Thoracic aorta (tissue), 2 donors: Measurements from ENCODE around the gene OPTN. TPM values are rescaled to one million over a fixed set of nuclear protein-coding genes. Genes with fewer than 3 reads are reported as not detected.

Experiments
- ATAC-seq: fragments of 150-250 bp; one replicate; pipeline ENCODE4 v1.8.0; 2017; ENCODE audit warnings: low read depth; ENCODE audit not compliant: insufficient number of reproducible peaks, low FRiP score
- DNase-seq: peaks from one replicate; pipeline ENCODE4 v3.0.0-alpha.2; 2020; ENCODE audit warnings: low spot score
- H3K27ac ChIP-seq, 2 donors: fragments of 200-600 bp; sonication (generic); 1 replicate in 1 of 2; 2 replicates in 1 of 2; pipeline ENCODE4 v1.5.1; 2016; ENCODE audit warnings: mild to moderate bottlenecking in 2 of 2, moderate library complexity in 2 of 2
- H3K27me3 ChIP-seq: fragments of 200-600 bp; sonication (generic); replicated peaks from 2 replicates; pipeline ENCODE4 v1.6.0; 2016; ENCODE audit warnings: mild to moderate bottlenecking; ENCODE audit not compliant: insufficient read depth
- H3K36me3 ChIP-seq: fragments of 200-600 bp; sonication (generic); one replicate; pipeline ENCODE4 v1.5.1; 2016
- H3K4me1 ChIP-seq, 2 donors: fragments of 200-600 bp; sonication (generic); 1 replicate in 1 of 2; 2 replicates in 1 of 2; pipeline versions ENCODE4 v1.5.1 to v1.6.0; 2016; ENCODE audit warnings: low read depth in 2 of 2, mild to moderate bottlenecking in 1 of 2; ENCODE audit not compliant: control insufficient read depth in 1 of 2
- H3K4me3 ChIP-seq: fragments of 200-600 bp; sonication (generic); 2 replicates; pipeline ENCODE4 v1.5.1; 2016; ENCODE audit warnings: mild to moderate bottlenecking
- H3K9me3 ChIP-seq: fragments of 200-600 bp; sonication (generic); 2 replicates; pipeline ENCODE4 v1.5.1; 2016
- CTCF ChIP-seq: fragments of 200-600 bp; sonication (generic); IDR thresholded peaks from one replicate; pipeline ENCODE4 v1.5.1; 2019; ENCODE audit warnings: antibody characterized with exemption
- total RNA-seq, 2 donors: library from RNA; depleted of rRNA; stranded (reverse); fragments of >200 nt; gene quantifications; one replicate each; pipeline versions ENCODE4 v1.1.0 to v1.2.3, GENCODE V29; 2016

OPTN gene
- total RNA-seq, 2 donors from 2014 or later, result 55.8 to 70.3 TPM

GRCh38 chr10:13183625-13184024, 83.7 kb downstream of the OPTN start:
- H3K4me3 ChIP-seq, result no peak overlapping the region

GRCh38 chr10:13184276-13184675, 84.3 kb downstream of the OPTN start:
- Histone ChIP-seq H3K36me3 (no peaks in the 10 kb centered on the region), H3K4me3 (no peak overlapping the region), H3K27ac (no peak overlapping the region), H3K27me3 (no peaks in the 10 kb centered on the region), H3K4me1 (peaks cover 0 to 8% of the 10 kb centered on the region in 2 donors), H3K9me3 (no peaks in the 10 kb centered on the region)
- TF ChIP-seq CTCF, result no peak
- DNase-seq (no peak), ATAC-seq (no peak)

More at GRCh38 chr10:13183625-13184024, 83.7 kb downstream of the OPTN start:
- Histone ChIP-seq H3K36me3 (no peaks in the 10 kb centered on the region), H3K27me3 (no peaks in the 10 kb centered on the region), H3K27ac (no peak overlapping the region), H3K4me1 (peaks cover 0 to 8% of the 10 kb centered on the region in 2 donors), H3K9me3 (no peaks in the 10 kb centered on the region)
- no peak for DNase-seq
- TF ChIP-seq CTCF, result no peak
- no peak for ATAC-seq

GRCh38 chr10:13184730-13185514, 85.0 kb downstream of the OPTN start:
- H3K4me3 ChIP-seq, result no peak overlapping the region
- H3K9me3 ChIP-seq, result no peaks in the 10 kb centered on the region
- no peak for TF ChIP-seq CTCF
- ATAC-seq (no peak), DNase-seq (no peak)
- H3K27ac ChIP-seq, result no peak overlapping the region
- no peaks in the 10 kb centered on the region for H3K36me3 ChIP-seq
- no peaks in the 10 kb centered on the region for H3K27me3 ChIP-seq
- peaks cover 0 to 13% of the 10 kb centered on the region in 2 donors for H3K4me1 ChIP-seq

- no peaks in the 10 kb centered on the region for H3K27me3 ChIP-seq
- no peak for TF ChIP-seq CTCF
- no peaks in the 10 kb centered on the region for H3K36me3 ChIP-seq
- H3K27ac ChIP-seq, result no peak overlapping the region
- H3K4me1 ChIP-seq, result peaks cover 0 to 18% of the 10 kb centered on the region in 2 donors
- ATAC-seq, result no peak
- DNase-seq, result no peak
- no peak overlapping the region for H3K4me3 ChIP-seq
- H3K9me3 ChIP-seq, result no peaks in the 10 kb centered on the region
Observed at GRCh38 chr10:13187135-13187534, 87.2 kb downstream of the OPTN start.

Other genes with a start within 250 kb of the OPTN start
- 100 to 1,000 TPM; 127 to 137 TPM for gene CCDC3, start 98.5 kb upstream of the OPTN start, total RNA-seq
- under 1 TPM in 1 of 2 donors, not detected in 1; 0.27 TPM for gene MCM10, start 61.4 kb downstream of the OPTN start, total RNA-seq
- gene UCMA, start 134.2 kb downstream of the OPTN start, total RNA-seq, result not detected
- gene PHYH, start 199.9 kb downstream of the OPTN start, total RNA-seq, result 10 to 100 TPM; 23.8 to 27.1 TPM
- 10 to 100 TPM; 24.8 to 68.6 TPM for gene SEPHS1, start 248.1 kb downstream of the OPTN start, total RNA-seq